Measurements from ENCODE around the gene POU3F4.
A peak's percentile ranks its signal among the peaks of the same experiment; 100 is the strongest.

Gene POU3F4

GRCh38 chrX:83508006-83508405 lies at the start of gene POU3F4:
Gene POU3F4, plus strand, starts transcription at chrX:83508290. Its CDS starts 35 bp downstream, at chrX:83508325.
- TF ChIP-seq TEAD4 (IDR thresholded peaks at IDR 0.05) (no peak), EGR1 (IDR thresholded peaks at IDR 0.05) (no peak), EP300 (IDR thresholded peaks at IDR 0.05; ENCODE audit: borderline replicate concordance) (no peak), REST (IDR thresholded peaks at IDR 0.05; ENCODE audit: low read depth) (no peak), NFIC (IDR thresholded peaks at IDR 0.05) (no peak), MAX (IDR thresholded peaks at IDR 0.05) (no peak), CEBPB (IDR thresholded peaks at IDR 0.05) (no peak), USF1 (IDR thresholded peaks at IDR 0.05) (no peak), YY1 (IDR thresholded peaks at IDR 0.05; ENCODE audit: low read depth) (no peak), FOXM1 (IDR thresholded peaks at IDR 0.05; ENCODE audit: borderline replicate concordance, low read depth) (no peak), ZBTB7A (IDR thresholded peaks at IDR 0.05; ENCODE audit: low read depth) (no peak), CREB1 (IDR thresholded peaks at IDR 0.05; ENCODE audit: low read depth) (no peak), RAD21 (IDR thresholded peaks at IDR 0.05; ENCODE audit: low read depth) (no peak), TCF12 (IDR thresholded peaks at IDR 0.05; ENCODE audit: low read depth) (no peak), TAF1 (IDR thresholded peaks at IDR 0.05; ENCODE audit: low read depth) (no peak)

GRCh38 chrX:83469551-83469950 lies 38.5 kb upstream of the POU3F4 start:
- no peak for TF ChIP-seq FOXM1 (IDR thresholded peaks at IDR 0.05; ENCODE audit: borderline replicate concordance, low read depth)
- TF ChIP-seq RAD21 (IDR thresholded peaks at IDR 0.05; ENCODE audit: low read depth): peak; percentile 39; the same call in 1 of the 2 replicates

- TF ChIP-seq EP300 (IDR thresholded peaks at IDR 0.05; ENCODE audit: borderline replicate concordance): no peak
- TF ChIP-seq EGR1 (IDR thresholded peaks at IDR 0.05): no peak
- TF ChIP-seq TEAD4 (IDR thresholded peaks at IDR 0.05): no peak
- no peak for TF ChIP-seq REST (IDR thresholded peaks at IDR 0.05; ENCODE audit: low read depth)
- no peak for TF ChIP-seq RAD21 (IDR thresholded peaks at IDR 0.05; ENCODE audit: low read depth)
- TF ChIP-seq TAF1 (IDR thresholded peaks at IDR 0.05; ENCODE audit: low read depth): no peak
- no peak for TF ChIP-seq FOXM1 (IDR thresholded peaks at IDR 0.05; ENCODE audit: borderline replicate concordance, low read depth)
- no peak for TF ChIP-seq NFIC (IDR thresholded peaks at IDR 0.05)
- TF ChIP-seq MAX (IDR thresholded peaks at IDR 0.05): no peak
- no peak for TF ChIP-seq ZBTB7A (IDR thresholded peaks at IDR 0.05; ENCODE audit: low read depth)
- TF ChIP-seq USF1 (IDR thresholded peaks at IDR 0.05): no peak
- no peak for TF ChIP-seq CEBPB (IDR thresholded peaks at IDR 0.05)
- TF ChIP-seq YY1 (IDR thresholded peaks at IDR 0.05; ENCODE audit: low read depth): no peak
- TF ChIP-seq TCF12 (IDR thresholded peaks at IDR 0.05; ENCODE audit: low read depth): no peak
- TF ChIP-seq CREB1 (IDR thresholded peaks at IDR 0.05; ENCODE audit: low read depth): no peak
Measured at GRCh38 chrX:83495898-83496297, 12.2 kb upstream of the POU3F4 start.

GRCh38 chrX:83501003-83501402 lies 7.1 kb upstream of the POU3F4 start:
- TF ChIP-seq ZBTB7A (IDR thresholded peaks at IDR 0.05; ENCODE audit: low read depth): no peak
- TF ChIP-seq CEBPB (IDR thresholded peaks at IDR 0.05): no peak
- no peak for TF ChIP-seq RAD21 (IDR thresholded peaks at IDR 0.05; ENCODE audit: low read depth)
- TF ChIP-seq REST (IDR thresholded peaks at IDR 0.05; ENCODE audit: low read depth): no peak
- no peak for TF ChIP-seq FOXM1 (IDR thresholded peaks at IDR 0.05; ENCODE audit: borderline replicate concordance, low read depth)
- TF ChIP-seq TAF1 (IDR thresholded peaks at IDR 0.05; ENCODE audit: low read depth): no peak
- no peak for TF ChIP-seq YY1 (IDR thresholded peaks at IDR 0.05; ENCODE audit: low read depth)

- no peak for TF ChIP-seq TEAD4 (IDR thresholded peaks at IDR 0.05)
- no peak for TF ChIP-seq YY1 (IDR thresholded peaks at IDR 0.05; ENCODE audit: low read depth)
- TF ChIP-seq EP300 (IDR thresholded peaks at IDR 0.05; ENCODE audit: borderline replicate concordance): no peak
- TF ChIP-seq TCF12 (IDR thresholded peaks at IDR 0.05; ENCODE audit: low read depth): no peak
Measured at GRCh38 chrX:83501530-83501929, 6.6 kb upstream of the POU3F4 start.
